Measurements from ENCODE around the gene ZNF586.
"Not testable (repeated sequence)": the region's sequence is repeated elsewhere in the genome, so short reads cannot be mapped to it uniquely, and the experiment has no call there.

The ZNF586 gene

DNA sequence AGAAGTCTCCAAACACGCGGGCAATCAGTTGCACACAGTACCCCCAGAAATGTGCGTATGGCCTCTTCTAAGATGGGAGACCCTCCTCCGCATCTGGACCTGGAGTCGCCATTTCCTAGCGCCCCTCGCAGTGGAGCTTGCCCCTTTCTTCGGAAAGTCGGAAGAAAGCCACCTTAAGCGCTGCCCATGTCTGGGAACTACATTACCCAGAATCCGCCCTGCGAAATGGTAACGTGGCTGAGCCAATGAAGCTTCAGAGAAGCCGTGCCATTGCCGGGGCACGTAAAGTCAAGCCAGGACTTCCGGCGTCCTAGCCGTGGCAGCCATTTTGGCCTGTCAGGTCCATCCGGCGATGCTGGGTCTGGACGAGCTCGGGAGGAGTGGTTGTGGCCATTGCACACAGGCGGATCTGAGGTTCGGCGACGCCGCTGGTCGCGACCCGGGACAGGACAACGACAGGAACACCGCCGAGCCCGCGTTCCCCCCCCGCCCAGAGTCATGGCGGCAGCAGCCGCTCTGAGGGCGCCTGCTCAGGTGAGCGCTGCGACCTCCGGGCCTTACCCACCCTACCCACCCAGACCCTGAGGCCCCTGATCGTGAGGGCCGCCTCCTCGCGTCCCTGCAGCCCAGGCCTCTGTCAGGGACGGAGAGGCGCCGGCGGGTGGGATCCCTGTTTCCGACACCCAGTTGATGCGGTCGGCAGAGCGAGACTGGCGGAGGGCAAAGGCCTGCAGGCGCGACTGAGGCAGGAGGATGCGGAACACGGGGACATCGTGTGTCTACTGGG is at the start of gene ZNF586:
Gene ZNF586 (plus strand): TSS at position 332 of the 787 bp plus-strand sequence. CDS start 167 bp downstream, at position 499.
- DNase-seq: peak; percentile 58

DNA sequence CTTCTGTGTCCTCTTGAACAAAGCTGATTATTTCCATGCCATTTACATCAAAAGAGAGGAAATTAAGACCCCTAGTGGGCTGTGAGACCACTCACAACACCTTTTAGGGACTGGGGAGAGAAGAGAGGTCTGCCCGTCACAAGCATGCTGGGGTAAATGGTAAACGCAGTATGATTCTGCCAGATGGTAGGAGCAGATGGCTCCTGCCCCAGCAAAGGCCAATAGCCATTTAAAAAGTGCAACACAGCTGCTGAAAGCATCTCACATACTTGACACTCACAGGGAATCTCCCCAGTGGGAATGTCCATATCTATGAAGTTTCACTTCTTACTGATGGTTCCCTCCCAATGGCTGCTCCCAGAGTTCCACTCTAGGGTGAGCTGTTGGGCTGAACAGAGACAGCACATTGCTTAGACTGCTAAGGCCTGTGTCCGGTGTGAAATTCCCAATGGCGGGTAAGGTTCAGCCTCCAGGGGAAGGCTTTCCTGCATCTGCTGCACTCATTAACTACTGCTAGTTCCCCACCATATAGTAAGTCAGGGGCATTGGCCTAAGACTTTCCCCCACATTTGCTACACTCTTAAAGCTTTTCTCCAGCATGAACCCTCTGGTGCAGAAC is 49.5 kb upstream of the ZNF586 start:
- DNase-seq: no peak

DNA sequence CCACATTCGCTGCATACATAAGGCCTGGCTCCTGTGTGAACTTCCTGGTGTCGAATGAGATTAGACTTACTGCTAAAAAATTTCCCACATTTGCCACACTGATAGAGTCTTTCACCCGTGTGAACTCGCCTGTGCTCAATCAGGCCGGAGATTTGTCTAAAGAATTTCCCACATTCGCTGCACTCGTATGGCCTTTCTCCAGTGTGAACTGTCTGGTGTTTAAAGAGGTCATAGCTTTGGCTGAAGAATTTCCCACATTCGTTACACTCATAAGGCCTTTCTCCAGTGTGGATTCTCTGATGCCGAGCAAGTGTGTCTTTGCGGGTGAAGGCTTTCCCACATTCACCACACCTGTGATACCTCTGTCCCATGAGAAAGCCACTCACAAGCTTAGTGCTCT is 48.6 kb upstream of the ZNF586 start:
- no peak for DNase-seq

DNA sequence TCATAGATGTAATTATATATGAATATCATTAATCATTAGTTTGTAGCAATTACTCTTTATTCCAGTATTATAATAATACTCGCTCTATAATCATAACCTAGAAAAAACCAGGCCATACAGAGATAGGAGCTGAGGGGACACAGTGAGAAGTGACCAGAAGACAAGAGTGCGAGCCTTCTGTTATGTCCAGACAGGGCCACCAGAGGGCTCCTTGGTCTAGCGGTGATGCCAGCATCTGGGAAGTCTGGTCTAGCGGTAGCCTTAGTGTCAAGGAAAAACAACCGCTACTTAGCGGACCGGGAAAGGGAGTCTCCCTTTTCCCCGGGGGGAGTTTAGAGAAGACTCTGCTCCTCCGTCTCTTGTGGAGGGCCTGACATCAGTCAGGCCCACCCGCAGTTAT is 31.2 kb upstream of the ZNF586 start:
- not testable (repeated sequence) for DNase-seq

DNA sequence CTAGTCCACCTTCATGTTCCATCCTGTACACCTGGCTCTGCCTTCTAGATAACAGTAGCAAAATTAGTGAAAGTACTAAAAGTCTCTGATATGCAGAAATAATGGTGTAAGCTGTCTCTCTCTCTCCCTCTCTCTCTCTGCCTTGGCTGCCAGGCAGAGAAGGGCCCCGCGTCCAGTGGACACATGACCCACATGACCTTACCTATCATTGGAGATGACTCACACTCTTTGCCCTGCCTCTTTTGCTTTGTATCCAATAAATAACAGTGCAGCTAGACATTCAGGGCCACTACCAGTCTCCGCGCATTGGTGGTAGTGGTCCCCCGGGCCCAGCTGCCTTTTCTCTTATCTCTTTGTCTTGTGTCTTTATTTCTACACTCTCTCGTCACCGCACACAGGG is 30.7 kb upstream of the ZNF586 start:
- not testable (repeated sequence) for DNase-seq

DNA sequence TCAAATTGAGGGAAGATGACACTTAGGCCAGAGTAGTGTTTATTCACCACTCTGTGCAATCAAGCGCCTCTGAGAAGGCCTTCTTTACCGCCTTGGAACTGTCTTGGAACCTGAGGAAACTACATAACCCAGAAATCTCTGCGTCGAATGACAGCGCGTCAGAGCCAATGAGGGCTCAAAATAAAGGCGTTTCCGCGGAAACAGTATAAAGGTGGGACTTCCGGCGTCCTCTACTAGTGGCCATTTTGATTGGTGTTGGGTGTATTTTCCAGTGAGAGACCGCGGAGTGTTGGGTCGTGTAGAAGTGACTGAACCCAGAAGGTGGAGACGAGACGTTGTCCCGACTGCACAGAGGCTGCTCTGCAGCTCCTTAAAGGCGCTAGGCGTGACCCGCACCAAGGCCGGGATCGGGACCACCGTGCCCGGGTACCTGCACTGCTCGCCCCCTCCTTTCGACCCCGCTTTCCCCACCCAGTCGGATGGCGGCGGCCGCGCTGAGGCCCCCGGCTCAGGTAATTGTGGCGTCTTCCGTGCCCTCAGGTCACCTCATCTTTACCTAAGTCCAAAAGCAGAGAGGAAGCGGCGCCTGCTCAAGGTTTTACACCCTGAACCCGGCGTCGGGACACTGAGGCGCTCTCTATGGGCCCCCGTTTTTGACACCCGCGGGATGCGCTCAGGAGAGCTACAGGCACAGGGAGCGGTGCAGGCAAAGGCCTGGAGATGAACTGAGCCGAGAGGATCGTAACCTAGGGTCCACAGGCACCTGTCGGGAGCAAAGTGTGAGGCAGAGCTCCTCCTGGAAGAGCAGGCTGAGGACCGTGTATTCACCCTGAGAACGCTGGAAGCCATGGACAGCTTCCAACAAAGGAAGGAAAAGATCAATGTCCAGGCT is 22.6 kb upstream of the ZNF586 start, which contains the start of gene ZNF776:
Gene ZNF776 (plus strand): TSS at position 236 of the 892 bp plus-strand sequence. CDS start 244 bp downstream, at position 480.
- peak; percentile 88 for DNase-seq

DNA sequence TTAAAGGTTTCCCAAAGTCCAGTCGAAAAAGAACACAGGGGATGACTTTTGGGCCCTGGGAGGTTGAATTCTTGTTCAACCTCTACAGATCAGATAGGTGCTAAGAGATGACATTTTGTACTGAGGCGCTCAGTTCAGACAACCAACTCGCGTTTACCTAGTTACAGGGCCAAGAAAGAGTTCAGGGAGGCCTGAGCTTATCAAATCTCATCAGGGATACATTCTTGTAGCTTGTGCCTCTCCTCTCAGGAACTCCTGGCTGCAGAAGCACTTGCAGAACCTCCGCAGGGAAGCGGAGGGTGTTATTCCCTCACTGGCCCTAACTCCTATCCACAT is 22.0 kb upstream of the ZNF586 start:
- no peak for DNase-seq

DNA sequence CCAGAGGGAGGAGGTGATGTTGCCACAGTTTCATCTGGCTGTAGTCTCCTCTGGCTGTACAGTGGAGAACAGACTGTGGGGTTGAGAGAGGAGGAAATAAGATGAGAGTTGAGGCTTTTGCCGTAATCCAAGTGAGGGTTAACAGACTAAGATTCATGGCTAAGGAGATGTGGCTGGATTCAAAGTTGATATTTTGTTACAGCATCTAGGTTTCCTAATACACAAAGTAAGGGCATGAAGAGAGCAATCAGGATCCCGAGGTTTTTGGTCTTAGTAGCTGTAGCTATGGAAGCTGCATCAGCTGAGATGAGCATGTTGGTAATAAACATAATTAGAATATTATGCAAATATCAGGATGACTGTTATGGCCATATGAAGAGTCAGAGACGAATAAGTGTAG is 21.4 kb upstream of the ZNF586 start:
- no peak for DNase-seq

DNA sequence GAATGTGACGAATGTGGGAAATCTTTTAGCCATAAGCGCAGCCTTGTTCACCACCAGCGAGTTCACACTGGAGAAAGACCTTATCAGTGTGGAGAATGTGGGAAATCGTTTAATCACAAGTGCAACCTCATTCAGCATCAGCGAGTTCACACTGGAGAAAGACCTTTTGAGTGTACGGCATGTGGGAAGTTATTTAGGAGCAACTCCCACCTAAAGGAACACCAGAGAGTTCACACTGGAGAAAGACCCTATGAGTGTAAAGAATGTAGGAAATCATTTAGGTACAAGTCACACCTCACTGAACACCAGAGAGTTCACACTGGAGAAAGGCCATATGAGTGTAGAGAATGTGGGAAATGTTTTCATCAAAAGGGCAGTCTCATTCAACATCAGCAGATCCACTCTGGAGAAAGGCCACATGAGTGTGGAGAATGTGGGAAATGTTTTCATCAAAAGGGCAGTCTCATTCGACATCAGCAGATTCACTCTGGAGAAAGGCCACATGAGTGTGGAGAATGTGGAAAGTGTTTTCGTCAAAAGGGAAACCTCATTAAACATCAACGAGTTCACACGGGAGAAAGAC is 15.3 kb upstream of the ZNF586 start:
- no peak for DNase-seq

DNA sequence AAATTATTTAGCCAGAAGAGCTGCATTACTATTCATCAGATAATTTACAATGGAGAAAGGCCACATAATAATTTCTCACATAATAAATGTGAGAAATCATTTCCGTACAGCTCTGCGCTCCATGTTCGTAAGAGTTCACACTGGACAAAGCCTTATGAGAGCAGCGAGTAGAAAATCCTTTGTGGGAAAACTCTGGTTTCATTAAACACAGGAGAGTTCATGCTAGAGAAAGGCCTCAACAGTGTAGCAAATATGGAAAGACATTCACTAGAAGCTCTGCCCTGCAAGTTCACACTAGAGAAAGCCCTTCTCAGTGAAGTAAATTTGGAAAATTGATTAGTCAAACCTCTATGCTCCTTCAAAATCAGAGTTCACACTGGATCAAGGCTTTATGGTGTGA is 14.4 kb upstream of the ZNF586 start:
- no peak for DNase-seq

DNA sequence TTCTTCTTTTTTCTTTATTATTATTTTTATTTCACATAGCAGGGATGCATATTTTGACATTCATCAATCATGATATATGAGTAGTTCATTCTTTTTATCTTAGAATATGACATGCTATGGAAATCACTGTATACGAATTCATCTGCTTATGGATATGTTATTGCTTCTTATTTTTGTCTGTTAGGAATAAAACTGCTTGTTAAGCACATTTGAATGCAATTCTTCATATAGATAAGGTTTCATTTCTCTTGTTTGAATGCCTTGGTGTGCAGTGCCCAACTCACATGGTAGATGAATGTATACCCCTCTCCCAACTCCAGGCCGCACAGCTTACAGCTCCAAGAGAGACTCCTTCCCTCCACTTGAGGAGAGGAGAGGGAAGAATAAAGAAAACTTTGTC is 11.5 kb upstream of the ZNF586 start:
- DNase-seq: no peak

DNA sequence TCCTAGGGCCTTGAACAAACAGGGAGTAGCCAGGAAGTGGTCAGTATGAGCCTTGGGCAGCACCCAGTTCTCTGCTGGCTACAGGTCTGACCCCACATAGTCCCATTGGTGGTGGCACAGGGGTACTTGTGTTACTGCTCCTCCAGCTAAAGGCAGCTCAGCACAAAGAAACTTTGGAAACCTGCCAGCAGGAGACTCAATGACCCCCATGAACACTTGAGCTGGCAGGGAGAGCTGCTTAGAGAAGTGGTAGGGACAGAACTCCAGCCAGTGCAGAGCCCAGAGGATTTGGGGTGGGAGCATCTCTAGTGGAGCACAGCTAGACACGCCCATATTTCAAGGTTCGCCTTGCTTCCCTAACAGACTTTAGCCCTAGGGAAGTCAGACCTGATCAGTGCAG is 10.4 kb upstream of the ZNF586 start:
- DNase-seq: no peak

DNA sequence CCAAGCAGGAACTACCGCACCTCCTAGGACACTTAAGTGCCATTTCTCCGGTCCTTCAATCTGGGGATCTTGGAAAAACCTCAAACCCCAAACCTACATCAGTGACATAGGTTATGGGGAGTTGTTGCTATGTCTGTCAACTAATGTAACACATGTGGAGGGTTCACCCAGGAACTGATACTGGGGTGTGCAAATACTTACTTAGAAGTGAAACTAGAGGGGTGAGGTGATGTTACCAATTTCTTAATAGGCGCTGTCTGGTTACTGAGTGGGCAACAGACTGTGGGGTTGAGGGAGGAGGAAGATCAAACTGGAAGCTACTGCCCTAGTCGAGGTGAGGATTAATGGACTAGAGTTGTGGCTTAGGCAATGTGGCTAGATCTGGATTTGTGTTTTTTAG is 1.9 kb downstream of the ZNF586 start:
- DNase-seq: no peak

DNA sequence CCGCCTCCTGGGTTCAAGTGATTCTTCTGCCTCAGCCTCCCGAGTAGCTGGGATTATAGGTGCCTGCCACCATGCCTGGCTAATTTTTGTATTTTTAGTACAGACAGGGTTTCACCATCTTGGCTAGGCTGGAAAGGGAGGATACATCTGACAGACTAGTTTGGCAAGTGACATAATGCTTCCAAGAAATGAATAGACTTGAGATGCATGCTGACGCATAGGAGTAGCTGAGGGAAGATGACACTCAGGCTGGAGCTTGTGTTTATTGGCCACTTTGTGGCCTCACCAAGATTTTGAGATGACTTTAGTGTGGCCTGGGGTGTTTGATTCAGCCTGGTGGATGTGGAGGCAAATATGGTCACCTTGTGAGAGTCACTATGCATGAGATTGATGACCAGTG is 4.0 kb downstream of the ZNF586 start:
- DNase-seq: no peak

DNA sequence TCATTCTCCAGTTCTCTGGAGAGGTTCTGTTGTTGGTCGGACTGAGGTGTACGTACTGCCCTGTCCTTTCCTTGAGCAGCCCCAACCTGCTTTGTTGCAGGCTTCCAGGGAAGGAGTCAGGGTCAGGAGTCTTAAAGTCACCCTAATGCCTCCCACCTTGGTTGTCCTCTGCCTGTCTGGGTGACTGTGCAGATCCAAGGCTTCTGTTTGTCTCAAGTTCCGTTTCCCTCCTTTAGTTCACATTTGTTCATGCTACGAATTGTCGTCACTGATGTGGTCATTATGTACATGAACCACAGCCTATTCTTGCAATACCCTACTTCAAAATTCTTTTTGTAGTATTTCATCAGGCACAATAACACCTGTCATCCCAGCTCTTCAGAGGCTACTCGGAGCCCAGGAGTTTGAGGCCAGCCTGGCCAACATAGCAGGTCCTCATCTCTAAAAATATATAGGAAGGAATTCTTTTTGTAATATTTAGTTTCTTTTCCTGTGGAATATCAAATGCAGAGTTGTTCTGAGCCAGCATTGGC is 7.4 kb downstream of the ZNF586 start:
- no peak for DNase-seq

DNA sequence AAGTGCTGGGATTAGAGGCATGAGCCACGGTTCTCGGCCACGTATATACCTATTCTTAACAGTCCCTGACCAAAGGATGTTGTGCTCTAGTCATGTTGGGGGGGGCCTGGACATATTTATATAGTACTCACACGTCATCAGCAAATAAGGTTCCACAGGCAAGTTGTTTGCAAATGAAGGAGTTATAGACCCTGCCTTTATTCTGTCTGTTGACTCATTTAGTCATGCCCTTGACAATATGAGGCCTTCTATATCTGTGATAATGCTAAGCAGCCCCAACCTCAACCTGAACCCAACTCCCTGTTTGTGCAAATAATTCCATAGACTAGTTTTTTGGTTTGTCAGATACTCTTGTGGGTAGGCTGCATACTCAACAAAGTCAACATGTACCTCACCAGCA is 8.9 kb downstream of the ZNF586 start:
- DNase-seq: no peak

DNA sequence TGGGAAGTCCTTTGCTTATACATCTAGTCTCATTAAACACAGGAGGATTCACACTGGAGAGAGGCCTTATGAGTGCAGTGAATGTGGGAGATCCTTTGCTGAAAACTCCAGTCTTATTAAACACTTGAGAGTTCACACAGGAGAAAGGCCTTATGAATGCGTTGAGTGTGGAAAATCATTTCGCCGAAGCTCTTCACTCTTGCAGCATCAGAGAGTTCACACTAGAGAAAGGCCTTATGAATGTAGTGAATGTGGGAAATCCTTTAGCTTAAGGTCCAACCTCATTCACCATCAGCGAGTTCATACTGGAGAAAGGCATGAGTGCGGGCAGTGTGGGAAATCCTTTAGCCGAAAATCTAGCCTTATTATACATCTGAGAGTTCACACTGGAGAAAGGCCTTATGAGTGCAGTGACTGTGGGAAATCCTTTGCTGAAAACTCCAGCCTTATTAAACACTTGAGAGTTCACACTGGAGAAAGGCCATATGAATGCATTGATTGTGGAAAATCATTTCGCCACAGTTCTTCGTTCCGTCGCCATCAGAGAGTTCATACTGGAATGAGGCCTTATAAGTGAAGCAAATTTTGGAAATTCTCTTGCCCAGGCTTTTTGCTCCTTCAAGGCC is 9.9 kb downstream of the ZNF586 start:
- DNase-seq: no peak

DNA sequence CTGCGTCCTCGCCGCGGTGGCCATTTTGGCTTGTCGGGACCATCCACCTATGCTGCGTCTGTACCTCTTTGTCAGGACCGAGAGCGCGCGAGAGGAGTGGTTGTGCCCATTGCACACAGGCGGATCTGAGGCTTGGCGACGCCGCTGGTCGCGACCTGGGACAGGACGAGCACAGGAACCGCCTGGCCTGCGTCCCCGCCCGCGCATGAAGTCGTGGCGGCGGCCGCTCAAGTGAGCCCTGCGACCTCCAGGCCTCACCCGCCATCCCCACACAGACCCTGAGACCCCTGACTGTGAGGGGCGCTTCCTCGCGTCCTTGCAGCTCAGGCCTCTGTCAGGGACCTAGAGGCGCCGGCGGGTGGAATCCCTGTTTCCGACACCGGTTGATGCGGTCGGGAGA is 16.8 kb downstream of the ZNF586 start:
- DNase-seq: no peak

DNA sequence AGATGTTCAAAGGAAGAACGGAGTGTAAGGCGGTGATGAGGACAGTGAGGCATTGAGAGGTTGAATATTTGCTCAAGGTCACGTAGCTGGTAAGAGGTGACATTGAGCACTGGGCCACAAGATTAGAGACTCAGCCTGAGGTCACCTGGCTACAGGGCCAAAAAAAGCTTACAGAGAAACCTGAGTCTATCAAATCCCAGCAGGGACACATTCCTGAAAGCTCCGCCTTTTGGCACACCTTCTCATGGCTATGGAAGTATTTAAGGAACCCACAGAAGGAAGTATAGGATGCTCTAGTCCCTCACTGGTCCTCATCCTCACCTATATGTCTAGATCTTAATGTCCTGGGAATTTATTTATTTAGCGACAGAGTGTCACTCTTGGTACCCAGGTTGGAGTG is 17.4 kb downstream of the ZNF586 start:
- DNase-seq: no peak

DNA sequence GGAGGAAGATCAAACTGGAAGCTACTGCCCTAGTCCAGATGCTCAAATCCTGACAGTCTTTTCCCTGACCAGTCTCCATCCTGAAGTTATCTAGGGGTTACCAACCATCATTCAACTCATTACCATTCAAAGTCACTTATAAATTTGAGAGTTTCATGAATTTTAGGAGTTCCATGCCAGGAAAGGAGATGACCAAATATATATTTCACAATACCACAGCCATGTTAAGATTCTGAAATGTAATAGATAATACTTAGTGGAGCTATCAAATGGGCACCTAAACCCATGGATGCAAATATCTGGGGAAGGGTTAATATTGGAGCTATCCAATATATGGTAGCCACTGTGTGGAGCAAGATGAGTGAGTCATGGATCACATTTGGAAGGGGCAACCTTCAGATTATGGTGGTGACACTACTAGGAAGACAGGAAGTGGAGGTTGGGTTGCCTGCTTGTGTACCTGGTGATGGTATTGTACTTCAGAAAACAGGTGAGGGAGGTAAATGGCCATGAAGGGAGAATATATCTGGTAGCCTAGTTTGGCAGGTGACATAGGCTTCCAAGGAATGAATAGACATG is 18.7 kb downstream of the ZNF586 start:
- no peak for DNase-seq

DNA sequence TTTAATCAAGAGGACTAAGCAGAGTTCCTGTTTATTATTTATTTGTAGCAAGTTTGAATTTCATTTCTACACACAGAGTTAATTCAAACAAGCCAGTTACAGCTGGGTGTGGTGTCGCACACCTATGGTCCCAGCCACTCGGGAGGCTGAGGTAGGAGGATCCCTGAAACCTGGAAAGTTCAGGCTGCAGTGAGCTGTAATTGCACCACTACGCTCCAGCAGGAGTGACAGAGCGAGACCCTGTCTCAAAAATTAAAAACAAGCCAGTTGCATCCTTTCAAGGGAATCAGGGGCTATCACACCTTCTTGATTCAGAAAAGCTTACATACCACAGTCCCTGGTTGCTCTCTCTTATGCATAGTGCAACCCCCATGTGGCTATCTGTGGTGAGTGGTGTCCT is 19.8 kb downstream of the ZNF586 start:
- no peak for DNase-seq

DNA sequence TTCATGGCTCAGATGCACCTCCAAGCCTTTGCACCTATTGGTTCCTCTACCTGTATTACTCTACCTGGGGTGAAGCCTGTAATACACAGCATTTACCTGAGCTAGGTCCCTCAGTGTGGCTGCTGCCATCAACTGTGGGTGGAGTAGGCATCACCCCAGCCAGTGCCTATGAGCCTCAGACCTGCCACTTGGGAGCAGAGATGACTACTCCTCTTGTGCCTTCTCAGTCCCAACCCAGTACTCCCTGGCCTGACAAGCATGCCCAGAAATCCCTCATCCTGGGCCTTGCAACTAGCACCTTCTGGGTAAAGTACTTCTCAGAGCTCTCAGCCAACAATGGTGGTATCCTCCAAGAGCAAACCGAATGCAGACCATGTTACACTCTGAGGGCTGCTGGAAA is 27.1 kb downstream of the ZNF586 start:
- not testable (repeated sequence) for DNase-seq

Measured in NCI-H1694 (cell line).